GM12878 (cell line): Measurements from ENCODE around the gene KCNJ3. TPM values are rescaled to one million over a fixed set of nuclear protein-coding genes. Genes with fewer than 3 reads are reported as not detected.

Experiments
- ATAC-seq: fragments of 200-7000 bp; cut with Tn5 transposase; 3 replicates; pipeline ENCODE4 v1.9.1; 2020; ENCODE audit warnings: mild to moderate bottlenecking, moderate library complexity
- BruUV-seq: library from RNA; stranded (reverse); fragments of 400-500 nt; replicated peaks from 2 replicates; lab custom pipeline; 2021; lab: Mats Ljungman, UMichigan
- CTCF ChIA-PET: fragments of 300-600 bp; sonication (Branson Sonifier 250); formaldehyde crosslinking; extraction: SDS; loops from one replicate; lab custom pipeline; 2021; ENCODE audit warnings: inconsistent platforms; lab: Yijun Ruan, JAX
- POLR2A ChIA-PET: fragments of 350-600 bp; formaldehyde crosslinking; extraction: SDS; loops from one replicate; lab custom pipeline; 2021; ENCODE audit warnings: inconsistent platforms; lab: Charles Lee
- RAD21 ChIA-PET: fragments of 300-600 bp; sonication (Branson Sonifier 250); formaldehyde crosslinking; loops from one replicate; lab custom pipeline; 2023; ENCODE audit warnings: antibody characterized with exemption; ENCODE audit not compliant: unreplicated experiment; lab: Charles Lee
- SMC1A ChIA-PET: fragments of 300-600 bp; sonication (Branson Sonifier 250); formaldehyde crosslinking; loops from one replicate; lab custom pipeline; 2023; ENCODE audit not compliant: unreplicated experiment, uncharacterized antibody; lab: Charles Lee
- DNase-seq: peaks from one replicate; pipeline ENCODE4 v3.0.0-alpha.2; 2011; ENCODE audit warnings: low read depth, low spot score
- FAIRE-seq: peaks from 3 replicates; lab custom pipeline; 2011; peaks lifted over from hg19 to GRCh38; lab: Jason Lieb, UNC
- H2AFZ ChIP-seq: 2 replicates; pipeline ENCODE4 v1.6.0; 2011; ENCODE audit warnings: low read depth, low read length, control low read depth; ENCODE audit not compliant: control insufficient read depth
- H3K27ac ChIP-seq: 2 replicates; pipeline ENCODE4 v1.5.1; 2011; ENCODE audit warnings: control low read depth; ENCODE audit not compliant: control insufficient read depth, insufficient read depth
- H3K27me3 ChIP-seq, 2 experiments: replicated peaks in 1 of 2; 2 replicates each; pipeline versions ENCODE4 v1.6.0 to v1.6.1; 2011; ENCODE audit warnings: low read length in 1 of 2; ENCODE audit not compliant: control insufficient read depth in 2 of 2, insufficient read depth in 2 of 2
- H3K36me3 ChIP-seq, 2 experiments: 2 replicates each; pipeline ENCODE4 v1.5.1; 2011; ENCODE audit warnings: low read length in 1 of 2; ENCODE audit not compliant: control insufficient read depth in 2 of 2, insufficient read depth in 2 of 2
- H3K4me1 ChIP-seq: 2 replicates; pipeline ENCODE4 v1.6.1; 2011; ENCODE audit warnings: mild to moderate bottlenecking, low read length, moderate library complexity, mixed read lengths; ENCODE audit not compliant: control insufficient read depth, insufficient read depth
- H3K4me2 ChIP-seq: 2 replicates; pipeline ENCODE4 v1.6.0; 2011; ENCODE audit warnings: control low read depth; ENCODE audit not compliant: control insufficient read depth, insufficient read depth
- H3K4me3 ChIP-seq: fragments of 200-600 bp; sonication (generic); 2 replicates; pipeline ENCODE4 v1.5.1; 2016
- H3K79me2 ChIP-seq: 2 replicates; pipeline ENCODE4 v1.6.0; 2011; ENCODE audit warnings: low read length; ENCODE audit not compliant: control insufficient read depth, insufficient read depth
- H3K9ac ChIP-seq: 2 replicates; pipeline ENCODE4 v1.8.0; 2011; ENCODE audit warnings: low read length, control low read depth, mixed read lengths; ENCODE audit not compliant: control insufficient read depth, insufficient read depth
- H3K9me3 ChIP-seq: replicated peaks from 3 replicates; pipeline ENCODE4 v1.5.1; 2011; ENCODE audit warnings: mild to moderate bottlenecking, low read length; ENCODE audit not compliant: control insufficient read depth, insufficient read depth
- H4K20me1 ChIP-seq: 2 replicates; pipeline ENCODE4 v1.6.0; 2011; ENCODE audit not compliant: control insufficient read depth, insufficient read depth
- BCLAF1 ChIP-seq: fragments of 450-650 bp; IDR thresholded peaks from 2 replicates; pipeline ENCODE4 v1.6.1; 2017; ENCODE audit warnings: antibody characterized with exemption, mild to moderate bottlenecking, moderate library complexity
- BMI1 ChIP-seq: fragments of 450-650 bp; IDR thresholded peaks from 2 replicates; pipeline ENCODE4 v1.6.1; 2016; ENCODE audit warnings: mild to moderate bottlenecking, moderate library complexity, borderline replicate concordance
- CBFB ChIP-seq: IDR thresholded peaks from 2 replicates; pipeline ENCODE4 v1.6.1; 2016; ENCODE audit warnings: antibody characterized with exemption, low read depth
- CHD4 ChIP-seq: fragments of 200-600 bp; sonication (generic); IDR thresholded peaks from 2 replicates; pipeline ENCODE4 v1.6.1; 2016; ENCODE audit warnings: mild to moderate bottlenecking
- NFYA ChIP-seq: IDR thresholded peaks from 2 replicates; pipeline ENCODE4 v1.6.1; 2011; ENCODE audit warnings: low read depth, mild to moderate bottlenecking, low read length, improper control_type of control experiment, borderline replicate concordance
- NR2C1 ChIP-seq: fragments of 450-650 bp; IDR thresholded peaks from 2 replicates; pipeline ENCODE4 v1.6.1; 2017; ENCODE audit warnings: antibody characterized with exemption, mild to moderate bottlenecking, moderate library complexity
- PKNOX1 ChIP-seq: fragments of 450-650 bp; IDR thresholded peaks from 2 replicates; pipeline ENCODE4 v1.6.1; 2016; ENCODE audit warnings: mild to moderate bottlenecking
- PML ChIP-seq: IDR thresholded peaks from 2 replicates; pipeline ENCODE4 v1.6.1; 2012; ENCODE audit warnings: low read length, inconsistent platforms
- RUNX3 ChIP-seq: IDR thresholded peaks from 2 replicates; pipeline ENCODE4 v1.6.1; 2012; ENCODE audit warnings: low read length, inconsistent platforms
- SREBF2 ChIP-seq: IDR thresholded peaks from 2 replicates; pipeline ENCODE4 v1.6.1; 2012; ENCODE audit warnings: mild to moderate bottlenecking, low read length
- TBL1XR1 ChIP-seq: IDR thresholded peaks from 2 replicates; pipeline ENCODE4 v1.6.1; 2012; ENCODE audit warnings: low read depth, low read length, improper control_type of control experiment
- ZNF207 ChIP-seq: fragments of 450-650 bp; IDR thresholded peaks from 2 replicates; pipeline ENCODE4 v1.6.1; 2014; ENCODE audit warnings: antibody characterized with exemption, mild to moderate bottlenecking, borderline replicate concordance
- WGBS: methylation state at CpG from one replicate; pipeline ENCODE4 v1.1.6; 2016; ENCODE audit warnings: low lambda C conversion rate; ENCODE audit not compliant: insufficient replicate concordance, insufficient coverage; ENCODE audit errors: missing lambda C conversion rate; 5-methylcytosine and 5-hydroxymethylcytosine counted together
- in situ Hi-C: fragments of 300-500 bp; cut with MboI; formaldehyde crosslinking; loops from 9 replicates; pipeline ENCODE4 v1.14.3; 2018; ENCODE audit warnings: mixed read lengths
- intact Hi-C: fragments of 100-400 bp; cut with micrococcal nuclease; formaldehyde crosslinking; loops from one replicate; pipeline ENCODE4 v1.14.2; 2022; ENCODE audit not compliant: unreplicated experiment
- polyA plus RNA-seq, 11 experiments: library from polyadenylated mRNA; depleted of rRNA in 4 of 11; unstranded in 6 of 11; stranded (reverse) in 5 of 11; fragments of >200 nt; fragmentation: Nextera tagmentation in 4 of 11; fragmentation: Illumina TruSeq in 1 of 11; extraction: Ambion mirVana in 4 of 11; extraction: Trizol in 1 of 11; gene quantifications; 1 replicate in 1 of 11; 2 replicates in 10 of 11; pipeline versions ENCODE4 v1.2.1 to v1.2.3, GENCODE V29; 2011 to 2016; ENCODE audit warnings: inconsistent platforms in 2 of 11, missing spikeins in 2 of 11, low read depth in 1 of 11
- total RNA-seq, 4 experiments: library from RNA; depleted of rRNA in 3 of 4; stranded (reverse); fragments of >200 nt in 3 of 4; fragmentation: Illumina TruSeq in 1 of 4; extraction: Trizol in 1 of 4; gene quantifications; 2 replicates each; pipeline versions ENCODE4 v1.2.1 to v1.2.3, GENCODE V29; 2013 to 2021

The KCNJ3 gene
- total and polyA plus RNA-seq, 10 of the 15 experiments (the other 5 are each of a cell fraction or from before 2014, with no cell fraction given) = 0.01 to 1.1 (median 0.04) TPM; not detected in 6

GRCh38 chr2:154836632-154837031, 138.1 kb downstream of the KCNJ3 start:
- ChIA-PET CTCF (interaction anchor here (0.6 to 0.8 kb wide), 3 partner anchors 10 to 539 kb away, joined by 3 to 4 read pairs (median 3); no protein-coding TSS in a partner anchor), SMC1A (no interaction called here), RAD21 (no interaction called here), POLR2A (no interaction called here)
- no TSS peak for BruUV-seq
- Histone ChIP-seq H3K4me1 (no peaks in the 10 kb centered on the region), H3K27ac (no peak overlapping the region), H3K9ac (no peak overlapping the region), H3K9me3 (no peaks in the 10 kb centered on the region), H4K20me1 (no peaks in the 10 kb centered on the region), H3K36me3 (no peaks in the 10 kb centered on the region), H2AFZ (no peak overlapping the region), H3K4me3 (no peak overlapping the region), H3K4me2 (no peak overlapping the region), H3K79me2 (no peaks in the 10 kb centered on the region), H3K27me3 (no peaks in the 10 kb centered on the region)
- ATAC-seq = no peak
- intact Hi-C loops (no loop called here), in situ Hi-C loops (no loop called here)
- TF ChIP-seq PKNOX1 = no peak
- no peak for TF ChIP-seq PML
- DNase-seq = no peak
- FAIRE-seq = no peak
- WGBS = 14% methylated on average over 2 of the region's 2 CpGs

- ChIA-PET POLR2A (no interaction called here), SMC1A (no interaction called here)
- no peak for FAIRE-seq
Observed at GRCh38 chr2:154837035-154837434, 138.5 kb downstream of the KCNJ3 start.

More at GRCh38 chr2:154837035-154837434, 138.5 kb downstream of the KCNJ3 start:
- ChIA-PET RAD21 (no interaction called here), CTCF (no interaction called here)
- no peaks in the 10 kb centered on the region for H3K9me3 ChIP-seq
- H3K9ac ChIP-seq = no peak overlapping the region
- H3K27ac ChIP-seq = no peak overlapping the region
- BruUV-seq = no TSS peak
- TF ChIP-seq NFYA (no peak), SREBF2 (no peak), CHD4 (no peak), BMI1 (no peak), NR2C1 (no peak), BCLAF1 (no peak), TBL1XR1 (no peak), ZNF207 (no peak), CBFB (no peak), RUNX3 (no peak)
- H3K4me1 ChIP-seq = no peaks in the 10 kb centered on the region
- H3K4me3 ChIP-seq = no peak overlapping the region
- no peaks in the 10 kb centered on the region for H4K20me1 ChIP-seq
- no peak overlapping the region for H3K4me2 ChIP-seq
- no peaks in the 10 kb centered on the region for H3K27me3 ChIP-seq
- no peaks in the 10 kb centered on the region for H3K36me3 ChIP-seq
- in situ Hi-C loops = no loop called here
- intact Hi-C loops = no loop called here
- H2AFZ ChIP-seq = no peak overlapping the region
- H3K79me2 ChIP-seq = no peaks in the 10 kb centered on the region
- DNase-seq (no peak), ATAC-seq (no peak)
- 23% methylated on average over 2 of the region's 2 CpGs for WGBS
